Lower leg skin (tissue), 4 donors: Measurements from ENCODE around the gene GPC3. TPM values are rescaled to one million over a fixed set of nuclear protein-coding genes. Genes with fewer than 3 reads are reported as not detected.

ENCODE experiments used
- DNase-seq, 2 donors: peaks; one replicate each; pipeline ENCODE4 v3.0.0-alpha.2; 2019; ENCODE audit warnings: low spot score in 2 of 2
- H3K4me3 ChIP-seq: fragments of 200-600 bp; sonication (generic); 2 replicates; pipeline ENCODE4 v1.5.1; 2017; ENCODE audit warnings: mild to moderate bottlenecking, low read depth; ENCODE audit not compliant: poor library complexity, severe bottlenecking
- POLR2A ChIP-seq, 2 donors: fragments of 450-650 bp; IDR thresholded peaks; one replicate each; pipeline ENCODE4 v1.6.1; 2016 to 2017; ENCODE audit warnings: antibody characterized with exemption in 2 of 2, mild to moderate bottlenecking in 1 of 2, moderate library complexity in 1 of 2
- WGBS, 2 donors: methylation state at CpG; one replicate each; pipeline ENCODE4 v1.1.5; 2018; 5-methylcytosine and 5-hydroxymethylcytosine counted together
- intact Hi-C: fragments of 100-400 bp; cut with DNase I; formaldehyde crosslinking; loops from one replicate; pipeline ENCODE4 v1.15.0; 2023; ENCODE audit warnings: low total_unique reads
- total RNA-seq, 4 donors: library from RNA; depleted of rRNA; stranded (reverse); fragments of >200 nt; gene quantifications; one replicate each; pipeline ENCODE4 v1.1.0, GENCODE V29; 2016
- TF ChIP-seq, protein P1 (sequence below), 3 donors: fragments of 450-650 bp; IDR thresholded peaks; one replicate each; pipeline ENCODE4 v1.5.1; 2016; ENCODE audit warnings: antibody characterized with exemption in 3 of 3, mild to moderate bottlenecking in 3 of 3, moderate library complexity in 2 of 3

The GPC3 gene
- total RNA-seq, 4 donors from 2014 or later: 10.4 to 24.4 (median 14.7) TPM

- TF ChIP-seq POLR2A (IDR thresholded peaks at IDR 0.05): no peak
- TF ChIP-seq, protein P1, sequence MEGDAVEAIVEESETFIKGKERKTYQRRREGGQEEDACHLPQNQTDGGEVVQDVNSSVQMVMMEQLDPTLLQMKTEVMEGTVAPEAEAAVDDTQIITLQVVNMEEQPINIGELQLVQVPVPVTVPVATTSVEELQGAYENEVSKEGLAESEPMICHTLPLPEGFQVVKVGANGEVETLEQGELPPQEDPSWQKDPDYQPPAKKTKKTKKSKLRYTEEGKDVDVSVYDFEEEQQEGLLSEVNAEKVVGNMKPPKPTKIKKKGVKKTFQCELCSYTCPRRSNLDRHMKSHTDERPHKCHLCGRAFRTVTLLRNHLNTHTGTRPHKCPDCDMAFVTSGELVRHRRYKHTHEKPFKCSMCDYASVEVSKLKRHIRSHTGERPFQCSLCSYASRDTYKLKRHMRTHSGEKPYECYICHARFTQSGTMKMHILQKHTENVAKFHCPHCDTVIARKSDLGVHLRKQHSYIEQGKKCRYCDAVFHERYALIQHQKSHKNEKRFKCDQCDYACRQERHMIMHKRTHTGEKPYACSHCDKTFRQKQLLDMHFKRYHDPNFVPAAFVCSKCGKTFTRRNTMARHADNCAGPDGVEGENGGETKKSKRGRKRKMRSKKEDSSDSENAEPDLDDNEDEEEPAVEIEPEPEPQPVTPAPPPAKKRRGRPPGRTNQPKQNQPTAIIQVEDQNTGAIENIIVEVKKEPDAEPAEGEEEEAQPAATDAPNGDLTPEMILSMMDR (IDR thresholded peaks at IDR 0.05): no peak
- WGBS, 2 donors: 86 to 91% methylated on average over 2 of the region's 2 CpGs
- intact Hi-C loops: no loop called here
Measured at GRCh38 chrX:133574716-133575115, 410.7 kb downstream of the GPC3 start.

DNA sequence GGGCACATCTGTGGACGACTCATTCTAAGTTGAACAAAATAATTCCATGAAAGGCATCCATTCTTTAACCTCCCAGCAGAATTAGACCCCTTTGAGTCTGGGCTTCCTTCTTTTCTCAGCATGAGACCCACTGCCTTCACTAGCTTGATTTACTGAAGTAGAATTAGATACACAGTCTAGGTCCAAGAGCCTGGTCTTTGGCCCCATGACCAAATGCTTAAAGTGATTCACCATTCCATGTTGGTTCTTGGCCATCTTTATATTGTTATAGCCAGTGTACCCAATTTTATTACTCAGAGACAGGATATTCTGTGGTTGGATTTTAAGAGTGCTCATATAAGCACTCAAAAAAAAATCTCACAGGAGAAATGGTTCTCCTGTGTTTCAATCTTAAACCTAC is 414.8 kb downstream of the GPC3 start:
- TF ChIP-seq POLR2A (IDR thresholded peaks at IDR 0.05): no peak
- TF ChIP-seq, protein P1 (IDR thresholded peaks at IDR 0.05): no peak
- H3K4me3 ChIP-seq: no peak overlapping the region
- intact Hi-C loops: no loop called here
- WGBS, 2 donors: 41 to 93% methylated on average over 1 of the region's 1 CpG
- no peak for DNase-seq

More at GRCh38 chrX:133574716-133575115, 410.7 kb downstream of the GPC3 start:
- no peak overlapping the region for H3K4me3 ChIP-seq
- no peak for DNase-seq

DNA sequence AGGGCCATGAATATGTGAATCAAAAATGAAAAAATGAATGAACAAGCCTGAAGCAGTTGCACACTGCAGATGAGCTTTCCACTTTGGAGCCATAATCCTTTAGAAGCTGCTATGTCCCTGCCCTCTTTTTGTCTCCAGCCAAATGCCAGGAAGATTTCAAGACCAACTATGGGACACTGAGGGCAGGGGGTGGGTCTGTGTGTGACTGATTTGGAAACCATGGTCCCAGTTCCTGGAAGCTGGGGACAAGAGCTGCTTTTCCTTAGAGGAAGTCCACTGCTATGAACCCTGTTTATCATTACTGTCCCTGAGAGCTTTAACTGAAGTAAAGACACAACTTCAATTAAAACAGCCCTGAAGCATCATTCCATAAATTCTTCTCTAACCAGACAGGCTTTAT is 416.2 kb downstream of the GPC3 start:
- no peak for TF ChIP-seq POLR2A (IDR thresholded peaks at IDR 0.05)
- TF ChIP-seq, protein P1 (IDR thresholded peaks at IDR 0.05): no peak
- no peak overlapping the region for H3K4me3 ChIP-seq
- intact Hi-C loops: no loop called here
- DNase-seq: no peak

DNA sequence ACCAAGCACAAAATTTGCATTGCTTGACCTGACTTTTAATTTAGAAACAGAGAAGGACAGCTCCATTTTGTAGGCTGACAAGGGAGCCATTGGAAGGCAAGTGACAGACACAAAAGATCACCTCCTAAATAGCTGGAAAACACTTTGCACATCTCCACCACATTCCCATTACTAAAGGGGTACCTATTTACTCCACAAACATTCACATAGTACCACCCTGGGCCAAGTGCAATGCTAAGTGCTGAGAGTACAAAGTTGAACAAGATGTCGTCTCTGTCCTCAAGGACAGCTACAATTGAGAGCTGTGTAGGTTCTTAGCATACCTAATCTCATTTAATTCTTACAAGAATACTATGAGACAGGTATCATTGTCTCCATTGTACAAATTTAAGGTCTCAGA is 417.3 kb downstream of the GPC3 start:
- TF ChIP-seq POLR2A (IDR thresholded peaks at IDR 0.05): no peak
- TF ChIP-seq, protein P1 (IDR thresholded peaks at IDR 0.05): no peak
- WGBS, 2 donors: 0 to 100% methylated on average over 1 of the region's 1 CpG
- intact Hi-C loops: no loop called here

DNA sequence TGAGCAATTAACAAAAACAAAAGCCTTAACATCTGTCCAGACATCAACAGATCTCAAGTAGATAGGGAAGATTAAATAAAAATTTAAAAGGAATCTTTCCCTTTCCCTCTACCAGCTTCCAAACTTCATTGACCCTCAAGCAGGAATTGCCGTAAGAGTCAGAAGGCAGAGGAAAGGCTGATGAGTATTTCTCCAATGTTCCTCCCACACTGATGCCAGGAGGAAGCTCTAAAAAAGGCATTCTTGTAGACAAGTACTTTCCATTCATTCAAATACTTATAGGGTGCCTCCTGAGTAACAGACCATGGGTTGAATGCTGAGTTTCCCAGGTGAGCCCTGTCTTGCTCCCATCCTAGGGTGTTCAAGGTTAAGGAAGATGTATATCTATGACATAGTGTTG is 418.5 kb downstream of the GPC3 start:
- no peak overlapping the region for H3K4me3 ChIP-seq
- WGBS, 2 donors: 92 to 96% methylated on average over 1 of the region's 1 CpG
- intact Hi-C loops: no loop called here
- DNase-seq: no peak
- TF ChIP-seq, protein P1 (IDR thresholded peaks at IDR 0.05): no peak
- TF ChIP-seq POLR2A (IDR thresholded peaks at IDR 0.05): no peak

More for the DNA sequence above, 417.3 kb downstream of the GPC3 start:
- no peak for DNase-seq
- no peak overlapping the region for H3K4me3 ChIP-seq

- peak in 1 of 2 donors; percentile 16 for DNase-seq
- WGBS, 2 donors: 69 to 71% methylated on average over 2 of the region's 2 CpGs
- TF ChIP-seq POLR2A (IDR thresholded peaks at IDR 0.05): no peak
- TF ChIP-seq, protein P1 (IDR thresholded peaks at IDR 0.05): no peak
- no peak overlapping the region for H3K4me3 ChIP-seq
- intact Hi-C loops: no loop called here
Measured at GRCh38 chrX:133563705-133564104, 421.7 kb downstream of the GPC3 start.
